Fibroblast of skin of abdomen (primary cell): Measurements from ENCODE around the gene EVX2.

Experiments used
- DNase-seq: peaks from one replicate; pipeline ENCODE4 v3.0.0-alpha.2; 2013

Gene EVX2

DNA sequence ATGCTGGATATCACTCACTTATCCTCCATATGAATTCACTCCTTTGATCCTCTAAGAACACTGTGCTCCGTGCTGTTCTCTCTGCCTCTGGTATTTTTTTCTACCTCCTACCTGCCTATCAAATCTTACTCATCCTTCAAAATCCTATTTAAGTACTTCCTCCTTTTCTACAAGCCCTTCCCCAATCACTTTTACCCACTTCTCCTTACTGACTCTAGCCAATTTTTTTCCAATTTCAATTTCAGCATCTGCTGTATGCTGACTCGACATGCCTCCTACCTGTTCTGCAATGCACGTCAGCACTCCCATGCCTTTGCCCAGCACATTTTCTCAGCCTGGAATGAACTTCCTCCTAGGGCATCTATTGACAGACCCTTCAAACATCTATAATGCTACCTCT is 44.4 kb downstream of the EVX2 start:
- DNase-seq, result no peak

DNA sequence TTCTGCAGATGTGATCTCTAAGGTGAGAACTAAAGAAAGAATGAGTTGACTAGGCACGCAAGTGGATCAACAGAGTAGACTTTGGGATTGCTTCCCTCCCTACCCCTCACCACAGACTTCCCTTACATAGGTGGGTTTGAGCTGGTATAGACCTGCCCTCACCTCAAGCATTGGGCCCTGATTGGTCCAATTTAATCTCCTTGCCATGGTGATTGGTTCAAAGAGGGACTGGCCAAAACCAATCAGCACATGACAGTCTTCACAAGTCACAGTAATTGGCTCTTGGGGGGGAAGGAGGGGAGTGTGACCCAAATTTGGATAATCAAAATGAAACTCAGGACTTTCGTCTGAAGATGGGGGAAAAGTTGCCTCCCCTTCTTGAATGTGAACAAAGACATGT is 45.1 kb downstream of the EVX2 start:
- no peak for DNase-seq

DNA sequence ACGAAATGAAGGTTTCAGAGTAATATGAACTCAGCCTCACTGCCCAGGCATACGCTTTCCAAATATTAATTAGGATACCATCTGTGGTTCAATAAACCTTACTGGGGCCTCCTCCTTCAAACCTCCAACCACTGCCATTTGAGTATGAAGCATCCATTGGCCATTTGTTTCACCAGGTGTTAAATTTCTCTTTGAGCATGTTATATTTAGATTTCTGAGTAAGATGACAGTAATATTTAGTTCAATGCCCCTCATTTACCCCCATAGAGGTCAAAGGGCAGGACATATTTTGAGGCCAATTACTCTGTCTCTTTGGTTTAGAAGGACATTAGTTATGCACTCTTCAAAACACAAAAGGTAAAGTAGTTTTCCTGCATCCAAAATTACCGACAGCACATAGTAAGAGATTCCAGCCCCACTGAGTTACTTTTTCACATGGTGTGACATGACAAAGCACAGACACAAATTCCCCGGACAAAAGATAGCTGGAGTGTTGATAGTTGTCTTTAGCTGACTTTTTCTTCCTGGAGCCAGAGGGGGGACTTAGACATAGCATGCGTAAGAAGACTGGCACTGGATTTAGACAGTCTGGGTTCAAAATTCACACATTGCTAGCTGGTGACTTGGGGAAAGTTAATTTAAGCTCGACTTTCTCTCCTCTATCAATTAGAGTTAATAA is 48.6 kb downstream of the EVX2 start:
- no peak for DNase-seq

DNA sequence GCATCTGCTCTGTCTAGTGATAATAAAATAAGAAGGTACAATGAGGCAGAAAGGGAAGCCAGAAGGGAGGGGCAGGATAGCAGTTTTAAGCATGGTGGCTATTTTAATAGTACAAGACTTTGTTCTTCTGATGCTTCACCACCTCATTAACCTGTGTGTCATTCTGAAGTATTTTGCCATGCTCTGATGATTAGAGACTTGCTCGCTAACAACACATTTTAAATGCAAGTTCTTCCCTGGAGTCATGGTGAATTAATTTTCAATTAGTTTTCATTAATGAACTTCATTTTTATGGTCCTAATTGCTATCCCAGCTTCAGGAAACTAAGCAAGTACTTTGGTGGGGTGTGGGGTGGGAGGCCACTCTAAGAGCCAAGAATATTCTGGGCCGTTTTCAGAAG is 56.0 kb downstream of the EVX2 start:
- DNase-seq, result no peak
